ENCODE results near the gene S100A4. TPM values are rescaled to one million over a fixed set of nuclear protein-coding genes. Genes with fewer than 3 reads are reported as not detected.
A peak's percentile ranks its signal among the peaks of the same experiment; 100 is the strongest.

S100A4 gene
- total RNA-seq, 1 experiment from 2014 or later: 22.7 TPM

- ATAC-seq: no peak
Measured at GRCh38 chr1:153519242-153519641, 26.4 kb downstream of the S100A4 start.

GRCh38 chr1:153515504-153516394, 29.9 kb downstream of the S100A4 start:
- H3K27ac Mint-ChIP-seq: no peak overlapping the region
- H3K4me1 Mint-ChIP-seq: peaks cover 20% of the 10 kb centered on the region
- ATAC-seq (peak; percentile 18; the same call in 1 of the 2 replicates), DNase-seq (ENCODE audit: low spot score) (no peak)
- POLR2A ChIA-PET: no interaction called here
- peaks cover 81% of the 10 kb centered on the region for H3K27me3 Mint-ChIP-seq (ENCODE audit: low read depth)
- H3K36me3 Mint-ChIP-seq: no peaks in the 10 kb centered on the region
- H3K9me3 Mint-ChIP-seq: no peaks in the 10 kb centered on the region
- no peak overlapping the region for H3K4me3 Mint-ChIP-seq
- no peak for TF ChIP-seq HMGA2 (CRISPR knock-in tag; IDR thresholded peaks at IDR 0.05)
- no peak for TF ChIP-seq ATF2 (CRISPR knock-in tag; IDR thresholded peaks at IDR 0.05; ENCODE audit: borderline replicate concordance, low read depth)
- TF ChIP-seq ZNF425 (CRISPR knock-in tag; conservative IDR thresholded peaks at IDR 0.05): no peak
- no peak for TF ChIP-seq ZNF416 (CRISPR knock-in tag; IDR thresholded peaks at IDR 0.05)
- no peak for TF ChIP-seq OVOL2 (CRISPR knock-in tag; IDR thresholded peaks at IDR 0.05; ENCODE audit: borderline replicate concordance)
- no peak for TF ChIP-seq FOXP4 (CRISPR knock-in tag; IDR thresholded peaks at IDR 0.05)
- no peak for TF ChIP-seq MYBL2 (CRISPR knock-in tag; IDR thresholded peaks at IDR 0.05)
- no peak for TF ChIP-seq HMGXB4 (CRISPR knock-in tag; IDR thresholded peaks at IDR 0.05)
- TF ChIP-seq CREB1 (CRISPR knock-in tag; IDR thresholded peaks at IDR 0.05): no peak
- TF ChIP-seq ZBTB43 (CRISPR knock-in tag; IDR thresholded peaks at IDR 0.05): no peak
- TF ChIP-seq GABPB1 (CRISPR knock-in tag; IDR thresholded peaks at IDR 0.05): no peak
- no peak for TF ChIP-seq ELF4 (CRISPR knock-in tag; IDR thresholded peaks at IDR 0.05; ENCODE audit: low read depth)
- no peak for TF ChIP-seq ARID4B (CRISPR knock-in tag; IDR thresholded peaks at IDR 0.05; ENCODE audit: borderline replicate concordance)
- no peak for TF ChIP-seq ATF1 (CRISPR knock-in tag; IDR thresholded peaks at IDR 0.05)
- TF ChIP-seq ZSCAN18 (CRISPR knock-in tag; IDR thresholded peaks at IDR 0.05): no peak
- no peak for TF ChIP-seq SP1 (CRISPR knock-in tag; conservative IDR thresholded peaks at IDR 0.05)
- no peak for TF ChIP-seq ZNF263 (CRISPR knock-in tag; IDR thresholded peaks at IDR 0.05; ENCODE audit: low read depth)
- CTCF ChIA-PET: interaction anchor here (0.5 to 6.8 kb wide), 11 partner anchors 17 to 167 kb away, joined by 3 to 55 read pairs (median 4); partner anchors contain the start of genes PGLYRP4 and S100A13

More at GRCh38 chr1:153519242-153519641, 26.4 kb downstream of the S100A4 start:
- TF ChIP-seq NR2C2 (CRISPR knock-in tag; IDR thresholded peaks at IDR 0.05) (no peak), ZNF121 (CRISPR knock-in tag; IDR thresholded peaks at IDR 0.05) (peak; percentile 82; the same call in 1 of the 2 replicates), JAZF1 (CRISPR knock-in tag; IDR thresholded peaks at IDR 0.05) (no peak), ESRRA (CRISPR knock-in tag; IDR thresholded peaks at IDR 0.05; ENCODE audit: borderline replicate concordance) (no peak)
- Mint-ChIP-seq H3K9me3 (peaks cover 9% of the 10 kb centered on the region), H3K4me1 (peaks cover 22% of the 10 kb centered on the region), H3K27me3 (ENCODE audit: low read depth) (peaks cover 74% of the 10 kb centered on the region), H3K27ac (no peak overlapping the region), H3K36me3 (peaks cover 7% of the 10 kb centered on the region), H3K4me3 (no peak overlapping the region)
- CTCF ChIA-PET: interaction anchor here (1.4 to 6.8 kb wide), 7 partner anchors 13 to 164 kb away, joined by 3 to 55 read pairs (median 7); partner anchors contain the start of gene S100A13
- POLR2A ChIA-PET: no interaction called here
- DNase-seq (ENCODE audit: low spot score): no peak

Measured in WTC11 (cell line).